Limb (tissue), 2 donors: ENCODE measurements around the gene UST.
"Not testable (repeated sequence)": the region's sequence is repeated elsewhere in the genome, so short reads cannot be mapped to it uniquely, and the experiment has no call there.

ENCODE experiments used
- DNase-seq, 2 donors: peaks; one replicate each; pipeline ENCODE4 v3.0.0-alpha.2; 2016; ENCODE audit errors: extremely low spot score in 2 of 2

UST gene

GRCh38 chr6:149031859-149032598, 285.2 kb downstream of the UST start:
- no peak for DNase-seq

- DNase-seq, result no peak
Observed at GRCh38 chr6:149032599-149033405, 286.0 kb downstream of the UST start.

DNA sequence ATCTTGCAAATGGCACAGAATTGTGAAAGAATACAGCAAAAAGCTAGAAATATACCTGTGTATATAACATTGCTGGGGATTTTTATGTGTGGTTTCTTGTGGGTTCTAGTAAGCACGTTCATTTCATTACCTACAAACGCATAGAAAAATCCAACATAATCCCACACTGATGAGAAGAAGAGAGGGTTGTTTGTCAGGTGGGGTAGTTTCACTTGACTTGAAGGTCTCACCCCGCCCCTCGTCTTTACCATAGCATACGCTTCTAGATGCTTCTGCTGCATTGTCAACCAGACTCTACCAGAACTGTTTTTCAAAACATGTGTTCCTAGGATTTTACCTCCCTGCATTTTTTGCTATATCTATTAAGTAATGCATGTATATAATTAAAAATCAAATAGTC, 286.6 kb downstream of the UST start:
- DNase-seq, result no peak

GRCh38 chr6:149035766-149036165, 288.9 kb downstream of the UST start:
- DNase-seq, result no peak

- peak; percentile 73 to 76 for DNase-seq
Observed at GRCh38 chr6:149037051-149037671, 290.3 kb downstream of the UST start.

GRCh38 chr6:149039025-149039424, 292.2 kb downstream of the UST start:
- not testable (repeated sequence) for DNase-seq

DNA sequence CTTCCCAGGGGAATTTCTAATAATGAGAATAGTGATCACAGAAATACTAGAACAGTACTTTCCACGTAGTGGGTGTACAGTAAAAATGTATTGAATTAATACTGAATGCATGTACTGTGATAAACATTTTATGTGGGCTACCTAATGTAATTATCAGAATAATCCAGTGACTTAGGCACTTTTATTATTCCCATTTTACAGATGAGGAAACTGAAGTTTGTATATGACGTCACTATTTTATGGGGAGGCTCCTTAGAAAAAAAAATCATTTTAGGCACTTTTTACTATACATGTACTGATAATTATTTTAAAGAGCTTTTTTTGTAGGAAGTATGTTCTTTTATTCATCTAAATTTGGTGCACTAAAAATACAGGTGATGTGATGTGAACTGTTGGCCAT, 295.1 kb downstream of the UST start:
- DNase-seq, result no peak

- DNase-seq, result peak in 1 of 2 donors; percentile 56
Observed at GRCh38 chr6:149043476-149044130, 296.8 kb downstream of the UST start.

- no peak for DNase-seq
Observed at GRCh38 chr6:149044528-149044927, 297.7 kb downstream of the UST start.

DNA sequence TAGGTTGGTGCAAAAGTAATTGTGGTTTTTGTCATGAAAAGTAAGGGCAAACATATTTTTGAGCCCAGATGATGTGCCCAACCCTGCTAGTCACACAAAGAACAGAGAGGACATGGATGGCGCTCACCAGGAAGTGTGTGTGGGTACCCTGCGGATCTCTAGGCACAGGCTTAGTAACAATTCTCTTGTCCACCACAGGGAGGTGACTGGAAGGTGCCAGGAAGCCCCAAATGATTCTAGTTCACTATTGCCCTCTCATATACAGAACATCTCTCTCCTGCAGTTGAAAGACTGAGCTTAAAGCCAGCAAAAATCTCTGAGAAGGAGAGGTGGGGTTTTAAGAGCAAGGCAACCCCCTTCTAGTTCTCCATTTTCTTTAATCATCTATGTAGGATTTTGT, 298.6 kb downstream of the UST start:
- DNase-seq, result no peak

GRCh38 chr6:149046164-149046821, 299.5 kb downstream of the UST start:
- no peak for DNase-seq

DNA sequence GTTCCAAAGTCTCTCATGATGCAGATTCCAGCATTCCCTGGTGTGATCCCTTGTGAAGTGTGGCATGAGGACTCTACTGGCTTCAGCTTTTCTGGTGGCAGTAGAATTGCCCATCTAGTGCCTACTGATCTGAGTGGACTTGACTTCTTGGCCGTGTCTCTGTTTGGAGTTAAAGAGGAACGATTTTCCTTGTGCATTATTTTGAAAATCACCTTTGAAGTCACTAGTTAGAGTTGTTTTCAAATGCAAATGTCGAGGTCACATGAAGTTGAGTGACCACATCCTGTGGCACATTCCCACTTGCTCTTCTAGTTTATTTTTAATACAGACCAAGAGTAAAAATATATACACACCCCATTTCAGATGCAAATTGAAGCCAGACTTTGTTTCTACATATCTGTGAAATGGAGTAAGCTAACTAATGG, 300.0 kb downstream of the UST start:
- DNase-seq, result no peak

- DNase-seq, result no peak
Observed at GRCh38 chr6:149049230-149049629, 302.4 kb downstream of the UST start.

DNA sequence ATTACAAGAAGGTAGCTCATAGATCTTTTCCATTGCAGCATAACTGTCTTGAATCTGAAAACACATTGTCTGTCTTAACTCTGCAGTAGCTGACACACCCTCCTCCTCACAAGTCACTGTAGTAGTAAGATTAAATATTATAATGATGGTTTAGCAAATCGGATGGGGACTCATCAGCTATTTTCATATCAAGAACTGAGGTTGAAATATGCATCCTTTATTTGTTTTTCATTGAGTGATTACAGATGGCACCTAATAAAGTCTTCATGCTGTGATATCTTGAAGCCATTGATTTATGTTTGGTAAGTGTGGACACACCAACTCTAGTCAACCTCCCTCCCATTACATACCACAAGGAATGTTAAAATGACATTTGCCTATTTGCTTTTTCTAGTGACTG, 303.3 kb downstream of the UST start:
- no peak for DNase-seq

DNA sequence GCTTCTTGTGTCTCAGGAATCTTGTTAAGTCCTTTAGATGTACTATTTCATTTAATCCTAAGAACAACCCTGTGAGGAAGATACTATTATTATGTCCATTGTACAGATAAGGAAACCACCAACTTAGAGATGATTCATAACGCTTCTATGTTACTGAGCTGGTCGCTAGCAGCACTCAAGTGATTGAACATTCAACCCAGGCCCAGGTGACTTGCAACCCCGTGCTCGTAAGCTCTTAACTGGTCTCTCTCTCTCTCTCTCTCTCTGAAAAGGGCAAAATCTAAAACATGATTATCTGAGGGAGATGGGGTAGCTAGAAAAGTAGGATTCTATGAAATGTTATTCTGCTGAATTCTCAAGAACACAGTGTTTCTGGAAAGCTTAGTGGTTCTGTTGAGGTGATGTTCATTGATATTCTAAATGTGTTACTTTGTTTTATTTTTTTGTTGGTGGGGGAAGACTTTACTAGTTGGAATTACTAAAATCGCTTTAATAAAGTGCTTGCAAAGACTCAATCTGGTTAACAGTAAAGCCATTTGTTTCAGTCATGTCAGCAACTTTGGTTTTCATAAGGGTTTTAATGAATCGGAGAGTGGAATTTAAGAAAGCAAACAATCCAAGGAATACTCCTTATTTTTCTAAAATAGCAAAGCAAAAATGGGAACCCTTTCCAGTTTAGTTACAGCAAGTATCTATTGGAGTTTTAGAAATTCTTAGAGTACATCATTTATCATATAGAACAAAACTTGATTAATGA, 305.7 kb downstream of the UST start:
- no peak for DNase-seq

- DNase-seq, result no peak
Observed at GRCh38 chr6:149053848-149054558, 307.2 kb downstream of the UST start.

DNA sequence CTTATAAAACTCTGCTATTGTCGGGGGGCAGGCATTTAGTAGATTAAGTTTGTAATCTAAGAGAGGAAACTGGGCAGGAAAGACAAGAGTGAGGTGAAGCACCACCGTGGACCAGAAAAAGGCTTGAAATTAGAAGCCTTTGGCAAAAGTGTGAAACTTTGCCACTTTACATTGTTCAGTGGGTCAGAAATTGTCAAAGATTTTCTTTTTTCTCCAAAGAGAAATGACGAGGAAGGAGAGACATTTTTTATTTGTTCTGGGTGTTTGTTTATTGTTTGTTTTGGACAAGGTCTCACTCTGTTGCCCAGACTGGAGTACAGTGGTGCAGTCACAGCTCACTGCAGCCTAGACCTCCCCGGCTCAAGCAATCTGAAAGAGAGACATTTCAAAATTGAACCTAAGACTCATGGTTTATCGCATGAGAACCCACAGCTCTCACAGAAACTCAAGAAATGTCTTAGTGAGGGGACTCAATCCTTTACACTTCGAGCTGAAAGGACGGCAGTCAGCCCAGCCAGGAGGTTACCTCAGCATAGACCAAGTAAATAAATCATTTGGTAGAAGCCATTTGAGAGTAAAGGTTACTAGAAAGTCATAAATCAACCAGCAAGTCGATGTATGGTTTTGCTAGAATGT, 307.8 kb downstream of the UST start:
- DNase-seq, result no peak

DNA sequence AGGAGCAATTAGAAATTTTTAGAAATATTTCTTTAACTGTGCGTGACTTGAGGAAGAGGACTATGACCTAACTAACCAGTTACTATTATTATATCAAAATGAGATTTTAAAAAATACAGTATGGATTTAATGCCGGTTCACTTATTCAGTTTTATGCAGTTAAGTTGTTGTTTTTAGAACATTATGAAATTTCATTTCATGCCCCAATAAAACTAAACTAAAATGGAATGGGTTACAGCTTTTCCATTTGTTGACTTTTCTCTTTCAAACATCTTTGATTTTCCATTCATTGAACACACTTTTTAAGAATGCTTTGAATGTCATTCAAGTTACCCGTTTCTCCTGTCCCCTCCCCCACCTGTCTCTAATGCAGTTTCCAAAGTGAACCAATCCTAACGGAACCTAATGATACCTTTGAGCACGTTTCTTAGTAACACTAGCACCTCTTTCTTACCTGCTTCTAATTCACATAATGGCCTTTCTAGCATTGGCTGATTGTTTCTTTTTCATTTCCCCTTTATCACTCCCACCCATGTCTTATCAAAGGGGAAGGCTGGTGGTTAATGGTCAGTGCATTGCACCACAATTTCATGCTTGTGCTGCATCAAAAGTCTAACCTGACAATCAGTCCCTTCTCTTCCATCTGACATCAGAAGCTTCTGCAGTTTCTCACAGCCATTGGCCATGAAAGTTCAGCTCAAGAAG, 308.5 kb downstream of the UST start:
- no peak for DNase-seq
